Eye (tissue), 1 donor: ENCODE results near the gene KIRREL2.
"Not testable (repeated sequence)": the region's sequence is repeated elsewhere in the genome, so short reads cannot be mapped to it uniquely, and the experiment has no call there.

Experiments used
- DNase-seq: peaks from one replicate; pipeline ENCODE4 v3.0.0-alpha.2; 2015

Gene KIRREL2

GRCh38 chr19:35899547-35900214, 43.0 kb downstream of the KIRREL2 start:
- peak; percentile 92 for DNase-seq

GRCh38 chr19:35901055-35901644, 44.4 kb downstream of the KIRREL2 start:
- no peak for DNase-seq

- DNase-seq: no peak
Measured at GRCh38 chr19:35901854-35902661, 45.3 kb downstream of the KIRREL2 start, which contains the start of gene HCST. TSS of gene HCST (plus strand) at chr19:35902529. CDS start at chr19:35902594, 65 bp downstream.

DNA sequence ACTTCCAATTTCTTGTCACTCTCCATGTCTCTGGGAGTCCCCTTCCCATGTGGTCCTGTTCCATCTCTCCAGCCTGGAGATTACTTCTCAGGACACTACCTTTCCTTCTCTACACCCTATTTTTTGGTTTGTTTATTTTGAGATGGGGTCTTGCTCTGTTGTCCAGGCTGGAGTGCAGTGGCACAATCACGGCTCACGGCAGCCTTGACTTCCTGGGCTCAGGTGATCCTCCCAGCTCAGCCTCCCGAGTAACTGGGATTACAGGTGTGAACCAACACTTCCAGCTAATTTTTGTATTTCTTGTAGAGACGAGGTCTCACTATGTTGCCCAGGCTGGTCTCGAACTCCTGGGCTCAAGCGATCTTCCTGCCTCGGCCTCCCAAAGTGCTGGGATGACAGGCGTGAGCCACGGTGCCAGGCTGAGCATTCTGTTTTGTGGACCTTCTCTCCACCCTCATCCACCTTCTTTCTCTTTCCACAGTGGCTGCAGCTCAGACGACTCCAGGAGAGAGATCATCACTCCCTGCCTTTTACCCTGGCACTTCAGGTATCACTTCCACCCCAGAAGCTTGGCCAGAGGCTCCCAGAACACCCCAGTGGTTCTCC, 46.3 kb downstream of the KIRREL2 start:
- DNase-seq: no peak

GRCh38 chr19:35903550-35904179, 47.0 kb downstream of the KIRREL2 start:
- peak; percentile 38 for DNase-seq

- DNase-seq: no peak
Measured at GRCh38 chr19:35904311-35905068, 47.8 kb downstream of the KIRREL2 start.

GRCh38 chr19:35905178-35905727, 48.5 kb downstream of the KIRREL2 start:
- DNase-seq: no peak

DNA sequence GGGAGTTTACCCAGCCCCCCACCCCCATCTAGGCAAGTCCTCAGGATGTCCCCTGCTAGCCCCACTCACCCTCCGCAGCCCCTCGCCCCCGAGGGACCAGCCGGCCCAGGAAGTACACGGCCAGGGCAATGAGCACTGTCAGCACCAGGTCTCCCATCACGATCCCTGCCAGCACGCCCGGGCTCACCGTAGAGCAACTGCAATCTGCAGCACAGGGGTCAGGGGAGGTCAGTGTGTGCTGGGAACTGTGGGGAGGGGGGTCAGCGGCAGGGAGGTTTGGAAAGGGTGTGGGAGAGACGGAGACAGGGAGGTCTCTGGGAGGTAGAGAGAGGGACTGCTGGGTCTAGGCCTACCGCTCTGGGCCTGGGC, 50.6 kb downstream of the KIRREL2 start:
- DNase-seq: no peak

DNA sequence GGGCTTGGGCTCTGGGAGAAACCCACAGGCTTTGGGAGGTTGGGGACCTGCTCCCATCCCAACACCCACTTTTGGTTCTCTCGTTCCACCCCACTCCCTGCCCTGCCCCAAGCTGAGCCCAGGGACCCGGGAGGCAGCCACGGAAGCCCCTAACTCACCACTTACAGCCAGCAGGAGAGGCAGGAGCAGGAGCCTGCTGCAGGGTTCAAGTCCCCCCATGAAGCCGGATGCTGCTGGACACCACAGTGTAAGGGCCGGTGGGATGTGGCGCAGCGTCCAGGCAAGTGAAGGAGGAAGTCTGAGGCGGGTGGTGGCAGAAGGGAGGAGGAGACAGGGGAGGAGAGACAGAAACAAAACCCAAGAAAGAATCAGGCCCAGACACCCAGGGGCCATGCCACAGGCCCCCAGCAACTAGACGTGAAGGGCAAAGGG, 51.3 kb downstream of the KIRREL2 start, which contains the start of gene TYROBP:
TSS of gene TYROBP (minus strand) at position 286 of the 432 bp plus-strand sequence. CDS start at position 219, 67 bp downstream.
- DNase-seq: no peak

DNA sequence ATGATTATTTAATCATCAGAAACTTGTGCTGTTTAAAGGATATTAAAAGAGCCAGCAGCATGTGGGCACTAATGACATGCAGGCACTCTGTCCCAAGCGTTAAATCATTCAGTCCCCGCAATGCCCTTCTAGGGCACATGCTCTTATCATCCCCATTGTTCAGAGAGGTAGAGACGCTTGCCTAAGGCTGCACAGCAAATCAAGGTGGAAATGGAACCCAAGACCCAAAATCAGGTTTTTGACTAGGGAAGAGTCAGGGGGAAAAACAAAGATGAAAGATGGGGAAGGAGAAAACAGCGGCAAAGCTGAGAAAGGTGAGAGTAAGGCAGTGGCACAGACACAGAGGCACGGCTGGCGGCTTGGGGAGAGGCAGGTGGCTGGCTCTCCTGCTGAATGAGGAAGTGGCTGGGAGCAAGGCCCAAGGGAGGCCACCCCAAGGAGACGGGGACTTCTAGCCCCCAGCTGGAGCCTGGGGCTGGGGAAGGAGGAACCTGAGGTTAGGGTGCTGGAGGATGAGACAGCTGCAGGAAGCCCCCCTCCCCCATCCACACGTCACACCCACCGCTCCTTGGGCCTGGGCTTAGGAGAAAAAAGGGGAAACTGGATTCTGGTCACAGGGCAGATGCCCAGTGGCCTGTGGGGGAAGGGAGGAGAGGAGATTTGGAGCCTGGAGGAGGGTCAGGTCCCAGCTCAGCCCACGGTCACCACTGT, 52.4 kb downstream of the KIRREL2 start:
- no peak for DNase-seq

DNA sequence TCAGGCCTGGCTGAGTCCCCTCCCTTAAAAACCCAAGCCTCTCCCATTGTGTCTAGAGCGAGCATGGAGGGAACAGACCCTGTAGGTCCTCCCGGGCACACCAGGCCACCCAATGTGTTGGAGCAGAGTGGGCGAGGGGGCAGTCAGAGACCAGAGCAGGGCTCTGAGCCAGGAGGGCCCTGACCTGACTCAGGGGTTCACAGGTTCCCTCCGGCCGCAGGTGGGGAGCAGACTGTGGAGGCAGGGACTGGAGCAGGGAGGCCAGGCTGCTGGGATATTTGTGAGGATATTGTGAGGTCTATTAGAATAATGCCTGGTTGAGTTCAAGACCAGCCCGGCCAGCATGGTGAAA, 52.9 kb downstream of the KIRREL2 start:
- DNase-seq: no peak

GRCh38 chr19:35910355-35910754, 53.6 kb downstream of the KIRREL2 start:
- DNase-seq: not testable (repeated sequence)

- DNase-seq: no peak
Measured at GRCh38 chr19:35911173-35911572, 54.5 kb downstream of the KIRREL2 start.

DNA sequence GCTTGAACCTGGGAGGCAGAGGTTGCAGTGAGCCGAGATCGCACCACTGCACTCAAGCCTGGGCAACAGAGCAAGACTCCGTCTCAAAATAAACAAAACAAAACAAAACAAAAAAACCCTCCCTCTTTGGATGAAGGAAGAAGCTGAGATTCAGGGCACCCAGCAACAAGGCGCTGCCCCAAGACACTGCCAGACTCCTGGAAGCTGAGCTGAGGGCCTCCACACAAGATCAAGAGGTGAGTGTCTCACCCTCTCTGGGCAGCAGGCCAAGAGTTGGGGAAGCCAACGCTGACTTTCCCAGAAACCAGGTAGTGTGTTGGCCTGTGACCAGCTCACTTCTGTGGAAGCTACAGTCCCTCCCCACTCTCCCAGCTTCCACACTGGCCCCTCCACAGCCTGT, 55.1 kb downstream of the KIRREL2 start:
- no peak for DNase-seq

DNA sequence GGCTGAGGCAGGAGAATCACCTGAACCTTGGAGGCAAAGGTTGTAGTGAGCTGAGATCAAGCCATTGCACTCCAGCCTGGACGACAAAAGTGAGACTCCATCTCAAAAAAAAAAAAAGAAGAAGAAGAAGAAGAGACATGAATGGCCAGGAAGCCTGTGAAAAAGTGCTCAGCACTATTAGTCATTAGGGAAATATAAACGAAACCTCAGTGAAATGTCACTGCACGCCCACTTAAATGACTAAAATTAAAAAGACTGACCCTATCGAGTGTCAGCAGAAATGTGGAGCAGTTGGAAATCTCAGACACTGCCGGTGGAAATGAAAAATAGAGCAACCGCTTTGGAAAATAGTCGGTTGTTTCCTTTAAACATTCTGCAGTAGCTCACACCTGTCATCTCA, 56.9 kb downstream of the KIRREL2 start:
- no peak for DNase-seq

DNA sequence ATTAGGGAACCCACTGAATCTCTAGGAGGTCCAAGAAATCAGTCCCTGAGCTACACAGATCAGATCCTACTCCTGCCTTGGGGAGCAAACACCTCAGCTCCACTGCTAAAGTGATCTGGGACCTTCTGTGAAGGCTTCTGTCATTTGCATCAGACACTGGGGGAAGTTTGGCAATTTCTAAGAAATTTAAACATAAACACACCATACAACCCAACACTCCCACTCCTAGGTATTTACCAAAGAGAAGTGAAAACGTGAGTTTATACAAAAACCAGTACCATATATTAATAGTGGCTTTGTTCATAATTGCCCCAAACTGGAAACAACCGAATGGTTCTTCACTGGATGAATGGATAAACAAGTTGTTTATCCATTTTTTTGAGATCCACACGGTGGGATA, 58.7 kb downstream of the KIRREL2 start:
- DNase-seq: no peak
